NT2/D1 (cell line): Measurements from ENCODE around the gene ACOXL.

ENCODE experiments used
- YY1 ChIP-seq: IDR thresholded peaks from 2 replicates; pipeline ENCODE4 v1.6.1; 2011; ENCODE audit not compliant: insufficient read length, insufficient read depth
- ZNF274 ChIP-seq: IDR thresholded peaks from 2 replicates; pipeline ENCODE4 v1.6.1; 2011; ENCODE audit warnings: mild to moderate bottlenecking, low read depth, low read length

GRCh38 chr2:111106706-111107105 is 374.3 kb downstream of the ACOXL start:
- no peak for TF ChIP-seq YY1
- no peak for TF ChIP-seq ZNF274
